H7 (cell line): ENCODE data around the gene OR2AG1. TPM values are rescaled to one million over a fixed set of nuclear protein-coding genes. Genes with fewer than 3 reads are reported as not detected.
"Not testable (repeated sequence)": the region's sequence is repeated elsewhere in the genome, so short reads cannot be mapped to it uniquely, and the experiment has no call there.

Source experiments
- DNase-seq: peaks from one replicate; pipeline ENCODE4 v3.0.0; 2012
- H3K27me3 ChIP-seq: 2 replicates; pipeline ENCODE4 v1.6.0; 2011; ENCODE audit warnings: mild to moderate bottlenecking, low read length; ENCODE audit not compliant: control insufficient read depth, insufficient read depth
- H3K36me3 ChIP-seq: replicated peaks from 2 replicates; pipeline ENCODE4 v1.5.1; 2011; ENCODE audit warnings: low read length; ENCODE audit not compliant: control insufficient read depth, insufficient read depth
- H3K4me3 ChIP-seq: 2 replicates; pipeline ENCODE4 v1.5.1; 2011; ENCODE audit warnings: low read depth, mild to moderate bottlenecking, control low read depth, low read length, moderate library complexity; ENCODE audit not compliant: insufficient read depth
- total RNA-seq: library from RNA; depleted of rRNA; stranded (reverse); fragments of >200 nt; shearing (Covaris generic); gene quantifications from 2 replicates; pipeline ENCODE4 v1.2.3, GENCODE V29; 2014

OR2AG1 gene
- total RNA-seq, 1 experiment from 2014 or later: not detected

GRCh38 chr11:6755953-6756347, 26.9 kb upstream of the OR2AG1 start:
- no peak for DNase-seq
- Histone ChIP-seq H3K27me3 (no peaks in the 10 kb centered on the region), H3K36me3 (no peaks in the 10 kb centered on the region), H3K4me3 (no peak overlapping the region)

DNA sequence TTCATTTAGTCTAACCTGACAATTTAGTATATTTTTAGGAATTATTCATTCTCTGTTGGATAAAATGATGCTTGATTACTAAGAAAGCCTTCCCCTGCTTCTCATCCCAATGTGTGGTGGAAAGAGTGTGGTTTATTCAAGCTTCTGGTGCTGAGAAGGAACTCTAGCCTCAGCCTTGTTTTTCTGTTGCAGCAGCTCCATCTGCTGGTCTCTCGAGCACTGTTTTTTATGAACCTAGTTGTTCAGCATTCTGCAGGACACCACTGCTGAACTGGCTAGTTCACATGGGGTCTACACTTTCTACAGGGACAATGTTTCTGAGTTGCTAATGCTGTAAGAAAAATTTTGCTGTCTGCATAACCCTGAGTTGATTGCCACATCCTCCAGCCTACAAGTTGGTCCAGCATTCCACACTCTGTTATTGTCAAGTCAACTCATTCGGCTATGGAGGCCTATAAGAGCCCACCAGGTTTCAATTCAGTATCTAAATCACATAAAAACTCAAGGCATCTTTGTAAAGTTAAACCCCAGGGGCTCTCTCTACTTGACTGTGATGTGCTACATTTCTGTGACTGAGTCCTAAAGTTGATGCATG, 25.4 kb upstream of the OR2AG1 start:
- H3K27me3 ChIP-seq: no peaks in the 10 kb centered on the region
- DNase-seq: peak; percentile 26
- H3K4me3 ChIP-seq: no peak overlapping the region
- H3K36me3 ChIP-seq: no peaks in the 10 kb centered on the region

- Histone ChIP-seq H3K4me3 (no peak within 1 kb of the TSS), H3K27me3 (no peaks in the 10 kb centered on the region), H3K36me3 (no peaks in the 10 kb centered on the region)
- no peak for DNase-seq
Measured at GRCh38 chr11:6771926-6772893, 10.6 kb upstream of the OR2AG1 start, which contains the start of gene OR2AG2. Gene OR2AG2 (minus strand): TSS chr11:6771976. CDS start chr11:6768957, 3,019 bp downstream.

DNA sequence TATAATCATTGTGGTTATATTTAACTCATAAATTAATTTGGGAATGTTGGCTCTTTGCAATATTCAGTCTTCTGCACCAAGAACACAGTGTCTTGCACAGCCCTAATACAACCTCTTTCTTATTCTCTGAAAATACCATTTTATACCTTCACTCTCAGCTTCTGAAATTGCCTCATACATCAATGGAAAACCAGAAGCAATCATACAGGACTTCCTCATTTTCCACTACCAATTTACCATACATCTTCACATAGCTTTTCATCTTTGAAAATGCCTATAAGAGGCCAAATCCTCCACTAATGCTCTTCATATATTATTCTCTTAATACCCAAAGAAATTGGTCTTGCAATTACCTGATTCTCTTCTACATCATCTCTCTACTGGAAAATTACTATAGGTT, 4.3 kb upstream of the OR2AG1 start:
- Histone ChIP-seq H3K27me3 (no peaks in the 10 kb centered on the region), H3K4me3 (no peak overlapping the region), H3K36me3 (no peaks in the 10 kb centered on the region)
- DNase-seq: no peak

DNA sequence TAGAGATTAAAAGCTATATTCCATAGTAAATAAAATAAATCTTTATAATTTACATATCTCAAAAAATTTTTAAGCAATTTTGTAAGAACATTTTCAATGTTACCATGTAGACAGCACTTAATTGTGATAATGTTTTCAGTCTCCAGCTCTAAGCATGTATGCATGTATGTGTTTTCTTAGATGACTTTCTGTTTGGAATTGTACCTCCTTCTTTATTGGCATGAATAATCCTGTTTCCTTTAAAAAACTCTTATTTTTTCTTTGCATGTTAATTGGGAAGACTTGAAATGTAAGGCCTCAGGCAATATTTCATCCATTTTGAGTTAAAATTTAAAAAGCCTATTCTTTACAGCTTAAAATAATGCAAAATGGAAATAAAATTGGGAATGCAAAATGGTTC, 2.0 kb upstream of the OR2AG1 start:
- Histone ChIP-seq H3K4me3 (no peak overlapping the region), H3K36me3 (no peaks in the 10 kb centered on the region), H3K27me3 (no peaks in the 10 kb centered on the region)
- DNase-seq: no peak

GRCh38 chr11:6790546-6790945, 7.7 kb downstream of the OR2AG1 start:
- Histone ChIP-seq H3K4me3 (no peak overlapping the region), H3K27me3 (no peaks in the 10 kb centered on the region), H3K36me3 (no peaks in the 10 kb centered on the region)
- DNase-seq: no peak

DNA sequence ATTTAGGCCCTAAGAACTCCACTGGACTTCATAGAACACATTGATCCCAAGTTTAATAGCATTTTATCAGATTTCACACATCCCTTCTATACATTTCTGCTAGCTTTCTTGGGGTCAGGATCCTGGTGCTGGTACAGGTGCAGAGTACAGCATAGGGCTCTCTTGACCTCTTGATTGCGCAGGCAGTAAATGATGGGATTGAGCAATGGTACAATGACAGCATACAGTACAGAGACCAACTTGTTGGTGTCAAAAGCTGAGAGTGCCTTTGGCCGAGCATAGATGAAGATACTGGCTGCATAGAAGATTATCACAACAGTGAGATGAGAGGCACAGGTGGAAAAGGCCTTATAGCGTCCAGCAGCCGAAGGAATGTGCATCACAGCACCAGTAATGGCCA, 11.8 kb downstream of the OR2AG1 start:
- no peaks in the 10 kb centered on the region for H3K36me3 ChIP-seq
- H3K27me3 ChIP-seq: no peaks in the 10 kb centered on the region
- no peak for DNase-seq
- no peak overlapping the region for H3K4me3 ChIP-seq

GRCh38 chr11:6799402-6799801, 16.6 kb downstream of the OR2AG1 start, which contains the start of gene OR6A2:
Gene OR6A2 (minus strand): TSS chr11:6799689. CDS start chr11:6795708, 3,981 bp downstream.
- H3K27me3 ChIP-seq: no peaks in the 10 kb centered on the region
- H3K36me3 ChIP-seq: no peaks in the 10 kb centered on the region
- no peak within 1 kb of the TSS for H3K4me3 ChIP-seq
- no peak for DNase-seq

- DNase-seq, H3K36me3 ChIP-seq, H3K4me3 ChIP-seq, H3K27me3 ChIP-seq: not testable (repeated sequence)
Measured at GRCh38 chr11:6801075-6801474, 18.3 kb downstream of the OR2AG1 start.

DNA sequence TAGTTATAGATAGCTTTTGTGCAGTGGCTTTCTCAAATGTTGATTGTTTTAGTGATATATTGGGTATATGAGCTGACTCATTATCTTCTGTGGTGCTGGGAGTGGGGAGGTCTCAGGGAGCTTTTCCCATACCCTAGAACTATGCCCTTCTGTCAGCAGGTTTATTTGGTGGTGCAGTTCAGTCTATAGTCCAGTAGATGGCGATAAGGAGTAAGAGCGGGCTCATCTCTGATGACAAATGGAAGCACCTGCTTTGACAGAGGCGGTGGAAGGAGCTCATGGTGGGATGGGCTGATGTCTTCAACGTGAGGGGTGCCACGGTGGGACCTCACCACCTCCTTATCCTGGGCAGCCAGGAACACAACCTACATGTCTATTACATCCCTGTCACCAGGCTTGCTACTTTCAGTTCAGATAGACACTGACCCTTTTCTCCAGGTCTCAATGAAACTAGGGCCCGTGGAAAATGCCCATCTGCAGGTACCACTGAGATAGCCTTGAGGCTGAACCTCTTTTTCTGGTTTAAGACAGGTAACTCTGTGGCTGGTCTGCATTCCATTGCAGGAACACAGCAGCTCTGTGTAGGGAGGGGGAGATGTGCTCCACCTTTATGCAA, 29.7 kb downstream of the OR2AG1 start:
- Histone ChIP-seq H3K27me3 (no peaks in the 10 kb centered on the region), H3K4me3 (no peak overlapping the region), H3K36me3 (no peaks in the 10 kb centered on the region)
- peak; percentile 67 for DNase-seq

DNA sequence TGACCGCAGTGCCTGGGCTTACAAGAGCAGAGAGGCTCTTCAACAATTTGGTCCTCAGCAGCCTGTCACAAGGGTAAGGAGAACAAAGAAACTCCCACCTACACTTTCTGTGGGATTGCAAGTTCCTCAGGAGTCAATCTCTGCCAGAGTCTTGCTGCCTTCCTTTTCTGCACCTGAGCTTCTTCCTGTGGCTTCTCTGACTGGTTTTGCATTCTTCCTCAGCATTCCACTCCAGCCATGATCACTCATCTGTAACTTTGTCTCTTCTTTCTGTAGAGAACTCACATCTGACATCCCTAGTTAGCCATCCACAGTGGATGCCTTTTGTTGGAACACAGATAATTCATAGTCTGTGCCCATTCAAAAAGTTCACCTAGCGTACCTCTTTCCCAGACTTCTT, 30.8 kb downstream of the OR2AG1 start:
- H3K4me3 ChIP-seq: no peak overlapping the region
- H3K27me3 ChIP-seq: no peaks in the 10 kb centered on the region
- H3K36me3 ChIP-seq: no peaks in the 10 kb centered on the region
- peak; percentile 6 for DNase-seq

GRCh38 chr11:6817694-6818093, 34.9 kb downstream of the OR2AG1 start:
- Histone ChIP-seq H3K4me3 (no peak overlapping the region), H3K36me3 (no peaks in the 10 kb centered on the region), H3K27me3 (no peaks in the 10 kb centered on the region)
- peak; percentile 73 for DNase-seq

DNA sequence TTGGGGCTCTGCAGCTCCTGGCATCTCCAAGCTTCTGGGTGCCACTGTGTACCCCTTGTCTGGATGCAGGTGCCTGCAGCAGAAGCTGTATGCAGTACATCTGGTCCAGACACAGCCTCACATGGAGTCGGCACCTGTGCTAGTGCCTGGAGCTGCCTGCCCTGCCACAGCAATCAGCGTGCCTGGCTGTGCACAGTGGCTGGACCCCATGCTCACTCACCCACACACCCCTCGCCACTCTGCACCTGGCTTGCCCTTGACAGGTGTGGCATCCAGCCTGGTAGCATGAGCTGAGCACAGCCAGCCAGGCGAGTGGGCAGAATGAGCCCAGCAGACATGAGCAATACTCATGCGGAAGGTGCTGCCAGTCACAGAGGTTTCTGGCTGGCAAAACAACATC, 36.1 kb downstream of the OR2AG1 start:
- no peak for DNase-seq
- H3K36me3 ChIP-seq: no peaks in the 10 kb centered on the region
- H3K27me3 ChIP-seq: no peaks in the 10 kb centered on the region
- no peak overlapping the region for H3K4me3 ChIP-seq

- Histone ChIP-seq H3K27me3 (no peaks in the 10 kb centered on the region), H3K4me3 (no peak overlapping the region), H3K36me3 (no peaks in the 10 kb centered on the region)
- DNase-seq: no peak
Measured at GRCh38 chr11:6824136-6824823, 41.5 kb downstream of the OR2AG1 start.
